H1 (cell line): ENCODE measurements around the gene SLC4A1AP. TPM values are rescaled to one million over a fixed set of nuclear protein-coding genes. Genes with fewer than 3 reads are reported as not detected.

Experiments
- BACH1 ChIP-seq: IDR thresholded peaks from 2 replicates; pipeline ENCODE4 v1.6.1; 2012; ENCODE audit warnings: low read length, improper control_type of control experiment
- BCL11A ChIP-seq, 2 experiments: IDR thresholded peaks; one replicate each; pipeline ENCODE4 v1.6.1; 2011; ENCODE audit warnings: low read depth in 2 of 2, low read length in 2 of 2, mild to moderate bottlenecking in 2 of 2
- BRCA1 ChIP-seq: IDR thresholded peaks from 2 replicates; pipeline ENCODE4 v1.6.1; 2012; ENCODE audit warnings: low read depth, low read length, improper control_type of control experiment
- CBX5 ChIP-seq: fragments of 300-800, 300-1000 bp; sonication (generic); IDR thresholded peaks from 2 replicates; pipeline ENCODE4 v1.7.1; 2016; ENCODE audit warnings: antibody characterized with exemption, low read length, low read depth
- CHD2 ChIP-seq: IDR thresholded peaks from 2 replicates; pipeline ENCODE4 v1.6.1; 2012; ENCODE audit warnings: low read length, improper control_type of control experiment
- EGR1 ChIP-seq: IDR thresholded peaks from 2 replicates; pipeline ENCODE4 v1.6.1; 2011; ENCODE audit warnings: low read depth, low read length, borderline replicate concordance
- HDAC2 ChIP-seq, 2 experiments: fragments of 300-600 bp in 1 of 2; sonication (generic) in 1 of 2; IDR thresholded peaks; 2 replicates each; pipeline ENCODE4 v1.6.1; 2011 to 2012; ENCODE audit warnings: low read depth in 2 of 2, low read length in 2 of 2, mild to moderate bottlenecking in 2 of 2, moderate library complexity in 2 of 2, borderline replicate concordance in 1 of 2, inconsistent platforms in 1 of 2
- HDAC6 ChIP-seq: IDR thresholded peaks from one replicate; pipeline ENCODE4 v1.7.1; 2012; ENCODE audit warnings: low read depth, mild to moderate bottlenecking, inconsistent platforms, low read length, moderate library complexity
- JUN ChIP-seq: IDR thresholded peaks from 2 replicates; pipeline ENCODE4 v1.6.1; 2011; ENCODE audit warnings: low read depth, mild to moderate bottlenecking, improper control_type of control experiment, low read length
- NANOG ChIP-seq: IDR thresholded peaks from 2 replicates; pipeline ENCODE4 v1.6.1; 2011; ENCODE audit warnings: low read length, low read depth, mild to moderate bottlenecking, inconsistent platforms; ENCODE audit not compliant: insufficient read depth, poor library complexity, severe bottlenecking
- PHF8 ChIP-seq: fragments of 200-600 bp; sonication (generic); conservative IDR thresholded peaks from 2 replicates; pipeline ENCODE4 v1.7.1; 2012; ENCODE audit warnings: low read depth, mild to moderate bottlenecking, inconsistent platforms, low read length, moderate library complexity
- POLR2A ChIP-seq, 2 experiments: IDR thresholded peaks; 1 replicate in 1 of 2; 2 replicates in 1 of 2; pipeline ENCODE4 v1.6.1; 2011; ENCODE audit warnings: low read depth in 2 of 2, low read length in 2 of 2, mild to moderate bottlenecking in 2 of 2; ENCODE audit errors: control extremely low read depth in 1 of 2
- RBBP5 ChIP-seq: IDR thresholded peaks from 2 replicates; pipeline ENCODE4 v1.7.1; 2012; ENCODE audit warnings: low read depth, mild to moderate bottlenecking, inconsistent platforms, low read length, moderate library complexity, borderline replicate concordance
- SIRT6 ChIP-seq: IDR thresholded peaks from one replicate; pipeline ENCODE4 v1.7.1; 2012; ENCODE audit warnings: low read length, inconsistent platforms
- SIX5 ChIP-seq: IDR thresholded peaks from 2 replicates; pipeline ENCODE4 v1.6.1; 2011; ENCODE audit warnings: mild to moderate bottlenecking, low read depth, low read length
- SP1 ChIP-seq: IDR thresholded peaks from 2 replicates; pipeline ENCODE4 v1.6.1; 2011; ENCODE audit warnings: low read depth, low read length
- SP4 ChIP-seq: IDR thresholded peaks from 2 replicates; pipeline ENCODE4 v1.6.1; 2012; ENCODE audit warnings: low read length, inconsistent platforms
- SUZ12 ChIP-seq: fragments of 200-600 bp; sonication (generic); IDR thresholded peaks from 2 replicates; pipeline ENCODE4 v1.6.1; 2012; ENCODE audit warnings: mild to moderate bottlenecking, inconsistent platforms, low read length, moderate library complexity, mixed read lengths
- TCF12 ChIP-seq: IDR thresholded peaks from 2 replicates; pipeline ENCODE4 v1.6.1; 2011; ENCODE audit warnings: low read depth, mild to moderate bottlenecking, low read length
- YY1 ChIP-seq: IDR thresholded peaks from 2 replicates; pipeline ENCODE4 v1.6.1; 2011; ENCODE audit warnings: low read depth, mild to moderate bottlenecking, low read length
- polyA plus RNA-seq, 7 experiments: library from polyadenylated mRNA; depleted of rRNA in 3 of 7; stranded (reverse) in 5 of 7; unstranded in 2 of 7; fragments of >200 nt in 5 of 7; fragments of 200-250 nt in 2 of 7; gene quantifications; 1 replicate in 5 of 7; 2 replicates in 1 of 7; 4 replicates in 1 of 7; pipeline versions ENCODE4 v1.2.1 to v1.2.3, GENCODE V29; 2011 to 2013; ENCODE audit warnings: missing spikeins in 2 of 7, mixed read lengths in 2 of 7
- total RNA-seq: library from RNA; stranded (reverse); fragmentation: NEBNext Ultra II Directional; extraction: Animal tissue kit (Norgen Biotek cat#: 25700); gene quantifications from 2 replicates; pipeline ENCODE4 v1.2.1, GENCODE V29; 2021
- TF ChIP-seq, protein P1 (sequence below): IDR thresholded peaks from 2 replicates; pipeline ENCODE4 v1.6.1; 2011; ENCODE audit warnings: low read depth, mild to moderate bottlenecking, low read length; ENCODE audit not compliant: insufficient read depth
- TF ChIP-seq, protein P2 (sequence below), 3 experiments: IDR thresholded peaks; 1 replicate in 2 of 3; 2 replicates in 1 of 3; pipeline versions ENCODE4 v1.5.1 to v1.6.1; 2011; ENCODE audit warnings: low read length in 3 of 3, mild to moderate bottlenecking in 3 of 3, inconsistent platforms in 2 of 3, low read depth in 1 of 3, moderate library complexity in 1 of 3; ENCODE audit not compliant: insufficient read depth in 1 of 3; ENCODE audit errors: control extremely low read depth in 1 of 3

SLC4A1AP gene
- total and polyA plus RNA-seq, 2 of the 8 experiments (the other 6 are each of a cell fraction or from before 2014, with no cell fraction given): 8.1 to 18.4 TPM

DNA sequence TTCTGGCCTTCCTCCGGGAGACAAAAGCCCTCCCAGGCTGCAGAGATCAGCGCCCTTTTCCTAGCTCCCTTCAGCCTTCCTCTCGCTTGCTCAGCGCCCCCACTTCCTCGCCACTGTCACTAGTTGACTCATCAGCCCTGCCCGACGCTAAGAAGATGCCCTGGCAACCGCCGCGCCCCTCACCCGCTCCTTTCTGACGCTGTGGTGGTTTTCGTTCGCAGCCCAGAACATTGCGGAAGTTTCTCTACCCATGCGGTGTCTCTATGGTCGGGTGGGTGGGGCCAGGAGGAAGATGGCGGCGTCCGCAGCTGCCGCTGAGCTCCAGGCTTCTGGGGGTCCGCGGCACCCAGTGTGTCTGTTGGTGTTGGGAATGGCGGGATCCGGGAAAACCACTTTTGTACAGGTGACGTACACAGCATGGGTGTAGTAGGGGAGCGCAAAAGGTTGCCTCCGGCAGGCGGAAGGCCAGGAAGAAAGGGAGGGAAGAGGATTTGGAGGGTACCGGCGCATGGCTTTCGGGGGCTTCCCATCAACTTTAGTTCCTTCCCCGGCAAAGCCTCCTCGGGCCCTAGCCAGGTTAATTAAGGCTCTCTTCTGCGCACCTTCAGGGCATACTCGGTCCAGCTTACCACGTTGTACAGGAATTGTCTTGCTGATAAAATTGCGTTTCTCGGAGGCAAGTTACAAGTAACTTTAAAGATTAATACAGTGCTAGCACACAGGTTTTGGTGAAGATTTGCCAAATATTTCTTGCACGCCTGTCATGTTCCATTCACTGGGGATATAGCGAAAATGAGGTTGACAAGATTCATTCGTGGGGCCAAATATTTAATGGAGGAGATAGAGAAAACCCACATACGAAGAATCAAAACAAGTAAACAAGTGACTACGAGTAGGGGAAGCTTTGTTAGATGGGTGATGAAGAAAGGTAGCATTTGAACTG, 34.7 kb upstream of the SLC4A1AP start, which contains the start of the genes CCDC121 and GPN1 (continued):
- TF ChIP-seq NANOG (no peak), HDAC2 (IDR thresholded peaks at IDR 0.05; ENCODE audit: borderline replicate concordance in 1 of 2, low read depth in 2 of 2, low read length in 2 of 2) (peak in 1 of 2 experiments; percentile 25; a peak in 2 of 4 replicates), BCL11A (IDR thresholded peaks at IDR 0.05; ENCODE audit: low read depth in 2 of 2, low read length in 2 of 2) (no peak), BACH1 (no peak), SIX5 (no peak), PHF8 (peak; percentile 99), YY1 (peak; percentile 98), HDAC6 (no peak), BRCA1 (no peak), POLR2A (IDR thresholded peaks at IDR 0.05; ENCODE audit: control extremely low read depth in 1 of 2, low read depth in 2 of 2, low read length in 2 of 2) (peak; percentile 92 to 95), CHD2 (no peak), SUZ12 (no peak), SIRT6 (no peak), CBX5 (no peak), TCF12 (no peak), RBBP5 (no peak), EGR1 (no peak), JUN (no peak), SP4 (no peak), SP1 (no peak)
- TF ChIP-seq, protein P1, sequence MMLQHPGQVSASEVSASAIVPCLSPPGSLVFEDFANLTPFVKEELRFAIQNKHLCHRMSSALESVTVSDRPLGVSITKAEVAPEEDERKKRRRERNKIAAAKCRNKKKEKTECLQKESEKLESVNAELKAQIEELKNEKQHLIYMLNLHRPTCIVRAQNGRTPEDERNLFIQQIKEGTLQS: no peak
- TF ChIP-seq, protein P2, sequence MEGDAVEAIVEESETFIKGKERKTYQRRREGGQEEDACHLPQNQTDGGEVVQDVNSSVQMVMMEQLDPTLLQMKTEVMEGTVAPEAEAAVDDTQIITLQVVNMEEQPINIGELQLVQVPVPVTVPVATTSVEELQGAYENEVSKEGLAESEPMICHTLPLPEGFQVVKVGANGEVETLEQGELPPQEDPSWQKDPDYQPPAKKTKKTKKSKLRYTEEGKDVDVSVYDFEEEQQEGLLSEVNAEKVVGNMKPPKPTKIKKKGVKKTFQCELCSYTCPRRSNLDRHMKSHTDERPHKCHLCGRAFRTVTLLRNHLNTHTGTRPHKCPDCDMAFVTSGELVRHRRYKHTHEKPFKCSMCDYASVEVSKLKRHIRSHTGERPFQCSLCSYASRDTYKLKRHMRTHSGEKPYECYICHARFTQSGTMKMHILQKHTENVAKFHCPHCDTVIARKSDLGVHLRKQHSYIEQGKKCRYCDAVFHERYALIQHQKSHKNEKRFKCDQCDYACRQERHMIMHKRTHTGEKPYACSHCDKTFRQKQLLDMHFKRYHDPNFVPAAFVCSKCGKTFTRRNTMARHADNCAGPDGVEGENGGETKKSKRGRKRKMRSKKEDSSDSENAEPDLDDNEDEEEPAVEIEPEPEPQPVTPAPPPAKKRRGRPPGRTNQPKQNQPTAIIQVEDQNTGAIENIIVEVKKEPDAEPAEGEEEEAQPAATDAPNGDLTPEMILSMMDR (IDR thresholded peaks at IDR 0.05; ENCODE audit: control extremely low read depth in 1 of 3, insufficient read depth in 1 of 3, low read depth in 1 of 3, low read length in 3 of 3): no peak
